GM12891 (cell line): ENCODE data around the gene CES2.
A peak's percentile ranks its signal among the peaks of the same experiment; 100 is the strongest.
"Not testable (repeated sequence)": the region's sequence is repeated elsewhere in the genome, so short reads cannot be mapped to it uniquely, and the experiment has no call there.

Source experiments
- DNase-seq: peaks from one replicate; pipeline ENCODE4 v3.0.0; 2011; ENCODE audit warnings: low spot score; ENCODE audit not compliant: insufficient read length
- FAIRE-seq: peaks from 2 replicates; lab custom pipeline; 2011; peaks lifted over from hg19 to GRCh38; lab: Jason Lieb, UNC
- PAX5 ChIP-seq: IDR thresholded peaks from 2 replicates; pipeline ENCODE4 v1.6.1; 2011; ENCODE audit warnings: low read length, moderate library complexity, mild to moderate bottlenecking; ENCODE audit not compliant: insufficient read depth, severe bottlenecking
- POLR2A ChIP-seq: IDR thresholded peaks from 2 replicates; pipeline ENCODE4 v1.6.1; 2011; ENCODE audit warnings: low read depth, low read length, control low read depth
- POLR2AphosphoS5 ChIP-seq: IDR thresholded peaks from 2 replicates; pipeline ENCODE4 v1.6.1; 2011; ENCODE audit warnings: low read depth, low read length, control low read depth
- POU2F2 ChIP-seq: IDR thresholded peaks from 2 replicates; pipeline ENCODE4 v1.6.1; 2011; ENCODE audit warnings: low read depth, mild to moderate bottlenecking, control low read depth, low read length, moderate library complexity
- SPI1 ChIP-seq: IDR thresholded peaks from 2 replicates; pipeline ENCODE4 v1.6.1; 2011; ENCODE audit warnings: low read depth, low read length, control low read depth
- TAF1 ChIP-seq: IDR thresholded peaks from 2 replicates; pipeline ENCODE4 v1.6.1; 2011; ENCODE audit warnings: low read depth, low read length, control low read depth

Gene CES2

DNA sequence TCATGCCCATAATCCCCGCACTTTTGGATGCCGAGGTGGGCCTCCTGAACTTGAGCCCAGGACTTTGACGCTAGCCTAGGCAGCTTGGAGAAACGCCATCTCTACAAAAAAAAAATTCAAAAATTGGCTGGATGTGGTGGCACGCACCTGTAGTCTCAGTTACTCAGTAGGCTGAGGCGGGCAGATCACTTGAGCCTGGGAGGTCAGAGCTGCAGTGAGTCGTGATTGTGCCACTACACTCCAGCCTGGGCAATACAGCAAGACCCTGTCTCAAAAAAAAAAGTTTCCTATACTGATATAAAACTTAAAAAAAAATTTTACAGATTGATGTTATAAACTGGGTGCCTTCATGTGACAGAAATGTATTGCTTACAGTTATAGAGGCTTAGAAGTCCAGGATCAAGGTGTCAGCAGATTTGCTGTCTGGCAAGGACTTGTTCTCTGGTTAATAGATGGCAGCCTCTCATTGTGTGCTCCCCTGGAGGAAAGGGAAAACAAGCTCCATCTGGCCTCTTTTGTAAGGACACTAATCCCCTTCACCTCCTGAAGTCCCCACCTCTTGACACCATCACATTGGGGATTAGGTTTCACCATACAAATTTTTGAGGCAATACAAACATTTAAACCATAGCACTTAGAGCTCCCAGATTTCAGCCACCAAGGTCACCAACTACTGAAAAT, 17.3 kb downstream of the CES2 start:
- TF ChIP-seq POLR2AphosphoS5 = no peak
- no peak for TF ChIP-seq TAF1
- TF ChIP-seq PAX5 = no peak
- no peak for TF ChIP-seq POU2F2
- TF ChIP-seq POLR2A = no peak

DNA sequence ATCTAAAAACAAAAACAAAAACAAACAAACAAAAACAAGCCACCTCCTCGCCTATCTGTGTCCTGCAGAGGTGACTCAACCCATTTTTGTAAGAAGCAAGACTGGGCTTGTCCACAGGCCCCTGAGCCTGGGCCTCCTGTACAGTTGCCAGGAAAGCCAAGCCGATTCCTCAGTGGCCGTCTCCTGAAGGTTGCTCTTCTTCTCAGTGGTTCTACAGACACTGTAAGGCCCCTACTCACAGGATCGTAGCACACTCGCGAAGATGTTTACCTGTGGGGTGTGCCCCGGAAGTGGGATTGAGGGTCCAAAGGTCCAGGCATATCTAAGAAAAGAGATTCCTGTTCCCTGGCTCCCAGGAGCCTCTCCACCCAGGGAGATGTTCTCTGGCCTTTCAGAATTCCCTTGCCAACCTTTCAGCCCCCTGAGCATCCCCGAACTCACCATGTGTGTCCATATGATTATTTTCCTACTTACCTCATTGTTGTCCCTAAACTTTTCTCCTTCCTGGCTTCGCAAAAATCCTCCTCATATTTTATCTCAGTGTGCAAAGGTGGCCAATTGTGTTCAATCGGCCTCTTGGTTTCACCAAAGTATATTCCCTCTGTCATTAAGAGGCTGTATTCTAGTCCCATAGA, 18.3 kb downstream of the CES2 start:
- TF ChIP-seq POU2F2 = no peak
- TF ChIP-seq POLR2AphosphoS5 = no peak
- TF ChIP-seq POLR2A = no peak
- no peak for TF ChIP-seq PAX5
- no peak for FAIRE-seq
- DNase-seq = no peak

More for the DNA sequence above, 17.3 kb downstream of the CES2 start:
- FAIRE-seq (no peak), DNase-seq (no peak)

- TF ChIP-seq SPI1 (no peak), POLR2AphosphoS5 (no peak), PAX5 (no peak), POU2F2 (no peak), TAF1 (no peak), POLR2A (no peak)
- DNase-seq = no peak
- peak; percentile 78 for FAIRE-seq
Observed at GRCh38 chr16:66954097-66954659, 18.9 kb downstream of the CES2 start.

DNA sequence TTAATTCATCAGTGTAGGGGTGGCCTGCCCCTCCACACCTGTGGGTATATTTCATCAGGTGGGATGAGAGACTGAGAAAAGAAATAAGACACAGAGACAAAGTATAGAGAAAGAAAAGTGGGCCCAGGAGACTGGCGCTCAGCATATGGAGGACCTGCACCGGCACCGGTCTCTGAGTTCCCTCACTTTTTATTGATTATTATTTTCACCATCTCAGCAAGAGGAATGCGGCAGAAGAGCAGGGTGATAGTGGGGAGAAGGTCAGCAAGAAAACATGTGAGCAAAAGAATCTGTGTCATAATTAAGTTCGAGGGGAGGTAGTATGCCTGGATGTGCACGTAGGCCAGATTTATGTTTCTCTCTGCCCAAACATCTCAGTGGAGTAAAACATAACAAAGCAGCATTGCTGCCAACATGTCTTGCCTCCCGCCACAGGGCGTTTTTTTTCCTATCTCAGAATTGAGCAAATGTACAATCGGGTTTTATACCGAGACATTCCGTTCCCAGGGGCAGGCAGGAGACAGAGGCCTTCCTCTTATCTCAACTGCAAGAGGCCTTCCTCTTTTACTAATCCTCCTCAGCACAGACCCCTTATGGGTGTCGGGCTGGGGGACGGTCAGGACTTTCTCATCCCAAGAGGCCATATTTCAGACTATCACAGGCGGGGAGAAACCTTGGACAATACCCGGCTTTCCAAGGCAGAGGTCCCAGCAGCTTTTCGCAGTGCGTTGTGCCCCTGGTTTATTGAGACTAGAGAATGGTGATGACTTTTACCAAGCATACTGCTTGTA, 20.2 kb downstream of the CES2 start:
- DNase-seq, FAIRE-seq: not testable (repeated sequence)

- not testable (repeated sequence) for DNase-seq, FAIRE-seq
Observed at GRCh38 chr16:66956154-66956457, 20.8 kb downstream of the CES2 start.

DNA sequence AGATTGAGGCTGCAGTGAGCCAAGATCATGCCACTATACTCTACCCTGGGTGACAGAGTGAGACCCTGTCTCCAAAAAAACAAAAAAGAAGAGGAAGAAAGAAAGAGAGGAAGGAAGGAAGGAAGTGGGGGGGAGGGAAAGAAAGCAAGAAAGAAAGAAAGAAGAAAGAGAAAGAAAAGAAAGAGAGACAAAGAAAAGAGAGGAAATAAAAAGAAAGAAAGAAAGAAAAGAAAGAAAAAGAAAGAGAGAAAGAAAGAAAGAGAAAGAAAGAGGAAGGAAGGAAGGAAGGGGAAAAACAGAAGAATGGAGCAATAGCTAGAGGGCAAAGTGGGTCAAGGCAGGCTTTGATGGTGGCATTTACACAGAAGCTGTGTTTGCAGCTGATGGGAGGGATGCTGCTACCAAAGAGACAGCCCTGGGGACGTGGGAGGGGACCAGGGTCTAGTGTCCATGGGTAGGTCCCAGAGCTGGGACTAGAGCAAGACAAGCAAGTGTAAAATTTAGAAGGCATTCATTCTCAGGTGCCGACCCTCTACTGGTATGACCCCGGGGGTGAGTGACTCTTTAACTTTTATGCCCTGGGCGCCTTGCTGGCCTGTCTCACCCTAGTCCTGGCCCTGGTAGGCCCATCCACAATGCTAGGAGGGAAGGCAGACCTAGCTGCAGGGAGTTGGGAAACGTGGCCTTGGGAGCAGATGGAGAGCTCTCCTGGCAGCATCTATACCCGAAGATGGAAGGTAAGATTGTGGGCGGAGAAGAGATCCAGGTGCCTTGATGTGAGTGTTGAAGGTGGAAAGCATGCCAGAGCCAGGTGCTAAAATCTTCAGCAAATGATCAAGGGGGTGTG, 23.8 kb downstream of the CES2 start:
- FAIRE-seq (no peak), DNase-seq (no peak)
- TF ChIP-seq POLR2A = no peak
- no peak for TF ChIP-seq PAX5
- TF ChIP-seq POU2F2 = no peak
- TF ChIP-seq TAF1 = no peak
- no peak for TF ChIP-seq SPI1

DNA sequence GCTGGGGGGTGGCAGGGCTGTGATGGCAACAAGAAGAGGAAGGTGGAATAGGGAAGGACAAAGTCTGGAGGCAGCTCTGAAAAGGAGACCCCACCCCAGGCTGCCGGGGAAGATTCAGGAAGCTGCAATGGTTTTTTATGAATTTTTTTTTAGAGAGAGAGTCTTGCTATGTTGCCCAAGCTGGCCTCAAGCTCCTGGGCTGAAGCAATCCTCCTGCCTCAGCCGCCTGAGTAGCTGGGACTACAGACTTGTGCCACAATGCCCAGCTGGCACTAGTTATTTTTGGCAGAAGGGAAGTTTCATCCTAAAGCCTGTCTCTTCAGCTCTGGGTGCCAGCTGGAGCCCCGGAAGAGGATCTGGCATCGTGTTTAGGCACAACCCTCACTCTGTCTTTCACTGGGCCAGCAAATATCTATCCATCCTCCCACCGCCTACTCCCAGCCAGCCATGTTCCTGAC, 24.4 kb downstream of the CES2 start:
- no peak for FAIRE-seq
- TF ChIP-seq TAF1 = no peak
- no peak for TF ChIP-seq POLR2A
- no peak for TF ChIP-seq POU2F2
- TF ChIP-seq PAX5 = no peak
- TF ChIP-seq POLR2AphosphoS5 = no peak
- TF ChIP-seq SPI1 = no peak
- DNase-seq = no peak

DNA sequence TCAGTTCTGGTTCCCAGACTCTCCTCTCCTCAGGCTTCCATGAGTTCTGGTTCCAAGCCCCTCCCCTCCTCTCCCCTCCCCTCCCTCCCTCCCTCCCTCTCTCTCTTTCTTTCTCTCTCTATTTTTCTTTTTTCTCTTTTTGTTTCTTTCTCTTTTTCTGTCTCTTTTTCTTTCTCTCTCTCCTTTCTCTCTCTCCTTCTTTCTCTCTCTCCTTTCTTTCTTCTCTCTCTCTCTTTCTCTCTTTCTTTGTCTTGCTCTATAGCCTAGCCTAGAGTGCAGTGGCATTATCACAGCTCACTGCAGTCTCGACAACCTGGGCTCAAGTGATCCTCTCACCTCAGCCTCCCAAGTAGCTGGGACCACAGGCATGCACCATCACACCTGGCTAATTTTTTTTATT, 25.0 kb downstream of the CES2 start:
- no peak for TF ChIP-seq POU2F2
- no peak for TF ChIP-seq POLR2AphosphoS5
- no peak for TF ChIP-seq SPI1
- TF ChIP-seq PAX5 = no peak
- no peak for TF ChIP-seq TAF1
- TF ChIP-seq POLR2A = no peak
- DNase-seq (no peak), FAIRE-seq (no peak)

GRCh38 chr16:66961065-66961744, 25.9 kb downstream of the CES2 start, which contains the start of gene CES3:
CES3 (plus strand) TSS chr16:66961266; CDS start chr16:66961308, 42 bp downstream.
- peak; percentile 78 for FAIRE-seq
- TF ChIP-seq POU2F2 = no peak
- TF ChIP-seq PAX5 = no peak
- peak; percentile 66 for DNase-seq
